ENCODE data around the gene CCM2.
"Not testable (repeated sequence)": the region's sequence is repeated elsewhere in the genome, so short reads cannot be mapped to it uniquely, and the experiment has no call there.

Gene CCM2

DNA sequence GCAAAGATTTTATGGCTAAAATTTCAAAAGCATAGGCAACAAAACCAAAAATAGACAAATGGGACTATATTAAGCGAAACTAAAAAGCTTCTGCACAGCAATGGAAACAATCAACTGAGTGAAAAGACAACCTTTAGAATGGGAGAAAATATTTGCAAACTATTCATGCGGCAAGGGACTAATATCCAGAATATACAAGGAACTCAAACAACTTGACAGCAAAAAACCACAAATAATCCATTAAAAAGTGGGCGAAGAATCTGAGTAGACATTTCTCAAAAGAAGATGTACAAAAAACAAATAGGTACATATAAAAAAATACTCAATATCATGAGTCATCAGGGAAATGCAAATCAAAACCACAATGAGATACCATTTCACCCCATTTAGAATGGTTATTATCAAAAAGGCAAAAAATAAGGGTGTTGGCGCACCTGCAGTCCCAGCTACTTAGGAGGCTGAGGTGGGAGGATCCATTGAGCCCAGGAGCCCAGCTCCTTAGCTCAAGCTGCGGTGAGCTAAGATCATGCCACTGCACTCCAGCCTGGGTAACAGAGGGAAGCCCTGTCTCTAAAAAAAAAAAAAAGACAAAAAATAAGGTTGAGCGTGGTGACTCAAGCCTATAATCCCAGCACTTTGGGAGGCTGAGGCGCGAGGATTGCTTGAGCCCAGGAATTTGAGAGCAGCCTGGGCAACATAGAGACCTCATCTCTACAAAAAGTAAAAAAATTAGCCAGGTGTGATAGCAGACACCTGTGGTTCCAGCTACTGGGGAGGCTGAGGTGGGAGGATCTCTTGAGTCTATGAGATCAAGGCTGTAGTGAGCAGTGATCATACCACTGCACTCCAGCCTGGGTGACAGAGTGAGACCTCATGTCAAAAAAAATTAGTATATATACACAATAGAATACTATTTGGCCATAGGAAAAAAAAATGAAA is 4.2 kb upstream of the CCM2 start:
- DNase-seq, result no peak

DNA sequence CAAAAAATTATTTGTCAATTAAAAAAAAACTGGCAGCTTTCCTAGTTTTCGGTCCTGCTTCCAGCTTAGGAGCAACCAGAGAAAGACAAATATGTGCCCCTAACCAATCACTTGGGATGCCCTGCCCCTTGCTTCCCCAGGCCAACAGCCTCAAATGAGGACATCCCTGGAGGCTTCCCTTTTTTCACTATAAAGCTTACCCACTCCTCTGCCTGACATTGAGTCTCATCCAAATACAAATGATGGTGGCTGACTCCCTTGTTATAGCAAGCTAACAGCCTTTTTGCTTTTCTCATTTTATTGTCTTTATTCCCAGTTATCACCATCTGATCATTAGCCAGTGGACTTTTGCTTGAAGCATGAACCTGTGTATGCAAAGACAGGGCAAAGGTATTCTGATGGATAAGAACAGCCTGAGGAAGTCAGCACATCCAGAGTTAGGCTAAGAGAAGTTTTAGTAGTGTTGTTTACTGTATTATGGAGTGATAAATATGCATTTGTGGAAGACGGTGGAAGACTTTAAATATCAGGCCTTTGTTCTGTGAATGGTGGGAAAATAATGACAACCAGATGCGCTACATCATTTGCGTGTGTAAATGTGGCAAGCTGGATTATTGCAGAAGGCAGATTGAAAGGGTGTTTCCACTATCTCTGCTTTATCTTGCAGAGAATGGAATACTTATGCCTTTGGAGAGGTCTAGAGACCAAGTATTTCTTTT is 1.7 kb upstream of the CCM2 start:
- no peak for DNase-seq

DNA sequence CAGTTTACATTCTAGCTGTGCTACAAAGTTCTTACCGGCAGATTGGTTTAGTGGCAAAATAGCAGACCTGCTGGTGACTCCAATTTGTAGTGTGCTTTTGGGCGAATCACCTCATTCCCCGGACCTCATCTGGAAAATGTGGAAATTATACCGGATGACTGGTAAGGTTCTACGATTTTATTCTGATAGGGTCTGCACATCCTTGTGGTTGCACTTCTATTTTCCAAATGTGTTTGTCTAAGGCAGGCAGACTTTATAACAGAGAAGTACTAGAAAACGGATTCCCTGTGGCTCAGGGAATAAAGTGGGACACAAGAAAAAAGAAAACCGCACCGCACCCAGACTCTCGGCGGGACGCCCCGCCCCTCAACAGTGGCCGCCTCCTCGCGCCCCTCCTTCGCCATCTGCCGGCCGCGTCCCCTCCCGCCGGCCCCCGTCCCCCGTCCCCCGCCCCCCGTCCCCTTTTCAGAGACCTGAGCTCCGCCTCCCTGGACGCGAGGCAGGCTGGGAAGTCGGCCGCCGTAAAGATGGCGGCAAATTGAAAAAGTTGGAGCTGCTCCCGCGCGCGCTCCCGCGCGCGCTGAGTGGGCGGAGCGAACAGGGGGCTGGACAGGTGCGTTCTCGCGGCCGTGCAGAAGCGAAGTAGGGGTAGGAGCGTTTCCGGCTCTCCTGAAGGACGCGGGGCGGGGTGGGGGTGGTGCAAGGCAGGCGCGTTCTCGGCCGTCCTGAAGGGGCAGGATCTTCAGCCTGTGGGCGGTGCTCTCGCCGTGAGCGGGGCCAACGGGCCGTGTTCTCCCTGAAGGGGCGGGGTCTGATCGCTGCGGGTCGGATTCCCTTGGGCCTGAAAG is 532 bp upstream of the CCM2 start:
- peak; percentile 78 to 99 (median 98) for DNase-seq

DNA sequence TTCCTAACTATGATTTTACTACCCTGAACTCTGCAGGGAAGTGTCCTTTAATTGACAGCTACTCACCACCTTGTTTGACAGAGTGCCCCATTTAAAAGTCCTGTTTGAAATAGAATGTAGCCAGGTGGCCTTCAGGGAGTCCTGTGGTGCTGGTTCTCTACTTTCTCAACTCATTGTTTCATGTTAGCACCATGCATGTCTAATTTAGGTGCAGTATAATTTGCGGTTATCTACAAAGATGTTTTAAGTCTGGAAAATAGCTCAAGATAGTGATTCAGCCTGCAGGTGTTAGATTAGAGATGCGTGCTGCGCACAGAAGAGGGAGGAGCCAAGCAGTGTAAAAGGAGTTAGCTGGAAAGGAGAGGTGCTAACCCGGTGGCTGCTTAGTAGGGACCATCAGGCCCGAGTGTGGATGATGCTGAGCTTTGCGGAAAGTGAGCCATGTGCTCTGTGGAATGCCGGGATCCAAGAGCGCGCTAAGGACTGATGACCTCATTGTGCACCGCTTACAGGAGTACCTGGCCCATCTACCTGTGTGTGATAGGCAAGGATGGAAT is 1.2 kb downstream of the CCM2 start:
- DNase-seq, result no peak

DNA sequence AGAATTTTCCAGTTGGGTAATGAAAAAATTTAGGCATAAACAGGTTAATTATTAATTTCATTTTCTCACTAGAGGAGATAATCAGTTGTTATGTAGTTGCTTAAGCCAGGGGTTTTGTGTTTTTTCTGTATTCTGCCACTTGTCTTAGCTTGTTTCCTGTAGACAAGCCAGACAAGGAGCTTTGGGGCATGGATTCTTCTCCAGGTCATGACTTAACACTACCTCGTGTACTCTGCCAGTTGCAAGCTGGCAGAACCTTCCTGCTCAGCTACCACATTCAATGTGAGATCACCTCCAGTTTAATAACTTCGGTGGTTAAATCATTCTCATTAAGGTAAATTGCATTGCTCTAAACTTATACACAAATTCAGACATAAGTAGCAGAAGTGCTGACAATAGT is 1.8 kb downstream of the CCM2 start:
- no peak for DNase-seq

DNA sequence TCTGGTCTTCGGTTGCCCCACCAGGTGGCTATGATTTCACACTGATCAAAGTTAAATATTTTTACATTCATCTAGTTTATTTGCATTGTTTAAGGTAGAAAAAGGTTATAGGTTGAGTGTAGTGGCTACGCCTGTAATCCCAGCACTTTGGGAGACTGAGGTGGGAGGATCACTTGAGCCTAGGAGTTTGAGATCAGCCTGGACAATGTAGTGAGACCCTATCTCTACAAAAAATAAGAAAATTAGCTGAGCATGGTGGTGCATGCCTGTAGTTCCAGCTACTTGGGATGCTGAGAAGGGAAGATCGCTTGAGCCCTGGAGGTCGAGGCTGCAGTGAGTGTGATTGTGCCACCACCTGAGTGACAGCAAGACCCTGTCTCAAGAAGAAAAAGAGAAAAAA is 3.8 kb downstream of the CCM2 start:
- DNase-seq, result no peak

DNA sequence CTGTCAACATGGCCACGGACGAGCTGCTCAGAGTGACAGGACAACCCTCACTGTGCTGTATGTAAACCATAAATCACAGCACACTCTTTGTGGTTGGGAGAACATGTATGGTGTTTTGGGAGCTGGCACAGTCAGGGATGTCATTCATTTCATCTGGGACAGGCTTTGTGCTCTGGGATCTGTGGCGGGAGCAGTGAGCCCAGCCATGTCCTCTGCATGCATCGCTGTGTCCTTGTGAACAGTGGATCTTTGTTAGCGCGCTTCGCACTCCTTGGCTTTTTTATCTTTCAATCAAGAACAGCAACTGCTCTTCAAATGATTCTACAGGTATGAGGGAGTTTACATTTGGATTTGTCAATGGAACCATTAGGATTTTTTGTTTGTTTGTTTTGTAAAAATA is 7.1 kb downstream of the CCM2 start:
- DNase-seq, result peak in 17 of 58 donors; percentile 5 to 71 (median 29)

DNA sequence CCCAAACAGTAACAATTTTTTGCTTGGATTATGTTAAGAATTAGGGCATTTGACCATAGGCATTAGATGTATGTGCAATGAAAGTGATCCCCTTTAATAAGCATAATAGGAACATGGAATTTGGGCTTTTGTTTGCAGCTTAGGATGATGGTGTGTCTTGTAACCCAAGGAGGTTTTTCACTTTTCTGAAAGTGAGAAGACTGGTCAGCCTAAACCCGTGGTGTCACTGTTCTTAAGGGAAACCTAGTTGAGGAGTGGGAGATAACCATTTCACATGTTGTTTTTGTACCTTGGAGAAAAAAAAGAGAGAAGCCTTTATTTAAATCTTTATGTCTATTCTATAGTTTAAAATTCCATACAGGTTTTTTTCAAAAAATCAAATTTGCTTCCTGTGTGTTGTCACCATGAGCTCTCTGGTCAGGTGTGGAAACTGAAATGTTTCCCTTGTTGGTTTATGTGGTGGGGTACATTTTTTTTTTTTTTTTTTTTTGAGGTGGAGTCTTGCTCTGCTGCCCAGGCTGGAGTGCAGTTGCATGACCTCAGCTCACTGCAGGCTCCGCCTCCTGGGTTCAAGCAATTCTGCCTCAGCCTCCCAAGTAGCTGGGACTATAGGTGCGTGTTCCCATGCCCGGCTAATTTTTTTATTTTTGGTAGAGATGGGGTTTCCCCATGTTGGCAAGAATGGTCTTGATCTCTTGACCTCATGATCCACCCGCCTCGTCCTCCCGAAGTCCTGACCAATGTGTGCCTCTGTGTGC is 7.7 kb downstream of the CCM2 start:
- no peak for DNase-seq

DNA sequence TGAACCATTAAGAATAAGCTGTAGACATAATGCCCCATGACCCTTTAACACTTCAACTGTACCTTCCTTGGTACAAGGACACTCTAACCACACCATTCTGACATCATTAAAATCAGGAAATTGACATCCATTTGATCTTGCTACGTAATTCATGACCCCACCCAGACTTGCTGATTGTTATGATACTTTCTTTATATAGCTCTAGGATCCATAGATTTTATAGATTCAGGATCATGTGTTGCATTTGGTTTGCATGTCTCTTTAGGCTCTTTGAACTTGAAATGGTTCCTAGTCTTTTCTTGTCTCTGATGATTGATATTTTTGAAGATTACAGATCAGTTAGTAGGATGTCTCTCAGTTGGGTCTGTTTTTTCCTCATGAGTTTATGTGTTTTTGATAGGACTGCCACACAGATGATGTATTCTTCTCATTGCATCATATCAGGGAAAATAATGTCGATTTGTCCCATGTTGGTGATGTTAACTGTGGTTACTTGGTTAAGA is 13.5 kb downstream of the CCM2 start:
- DNase-seq, result no peak

DNA sequence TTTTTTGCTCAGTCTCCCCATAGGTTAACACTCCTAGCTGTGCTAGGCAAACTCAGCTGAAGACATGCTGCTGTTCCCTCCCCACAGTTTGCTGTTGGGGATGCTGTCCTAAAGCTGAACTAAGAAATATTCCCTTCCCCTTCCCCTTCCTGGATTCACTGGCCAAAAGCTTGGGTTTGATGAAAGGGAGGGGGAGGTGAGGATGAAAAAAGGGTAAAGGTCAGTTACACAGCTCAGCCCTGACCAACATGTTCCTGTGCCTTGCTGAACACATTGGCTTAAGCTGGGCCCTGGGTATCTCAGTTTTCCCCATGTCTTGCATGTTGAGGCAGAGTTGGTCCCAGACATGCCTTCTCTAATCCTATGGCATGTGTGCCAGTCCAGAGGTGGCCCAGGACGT is 15.3 kb downstream of the CCM2 start:
- DNase-seq, result no peak

DNA sequence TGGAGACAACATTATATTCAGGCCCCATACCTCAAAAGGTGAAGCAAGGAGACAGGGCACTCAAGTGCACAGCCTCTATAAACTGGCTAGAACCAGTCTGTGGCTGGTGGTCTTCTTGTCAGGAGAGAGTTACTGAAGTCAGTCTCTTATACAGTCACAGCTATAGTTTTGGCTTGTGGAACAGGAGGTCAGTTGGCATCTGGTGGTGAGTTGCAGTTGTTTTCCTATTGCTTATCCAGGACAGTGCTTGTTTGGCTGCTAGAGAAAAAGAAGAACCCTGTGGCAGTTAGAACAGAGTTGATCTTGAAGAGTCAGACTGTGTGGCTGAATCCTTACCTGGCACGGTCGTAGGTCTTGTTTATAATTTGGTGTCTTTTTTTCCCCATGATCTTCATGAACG is 17.3 kb downstream of the CCM2 start:
- no peak for DNase-seq

DNA sequence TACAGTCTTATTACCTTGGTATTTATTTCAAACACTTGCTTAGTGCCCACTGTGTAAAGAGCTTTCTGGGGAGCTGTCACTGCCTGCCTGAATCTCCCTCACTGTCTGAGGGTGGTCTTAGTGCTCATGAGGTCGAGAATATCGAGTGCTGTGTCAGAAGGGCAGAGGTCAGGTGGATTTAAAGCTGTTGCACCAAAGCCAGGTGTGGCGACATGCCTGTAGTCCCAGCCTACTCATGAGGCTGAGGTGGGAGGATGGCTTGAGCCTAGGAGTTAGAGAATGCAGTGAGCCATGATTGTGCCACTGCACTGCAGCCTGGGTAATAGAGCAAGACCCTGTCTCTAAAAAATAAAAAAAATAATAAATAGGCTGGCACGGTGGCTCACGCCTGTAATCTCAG is 20.9 kb downstream of the CCM2 start:
- DNase-seq, result no peak

DNA sequence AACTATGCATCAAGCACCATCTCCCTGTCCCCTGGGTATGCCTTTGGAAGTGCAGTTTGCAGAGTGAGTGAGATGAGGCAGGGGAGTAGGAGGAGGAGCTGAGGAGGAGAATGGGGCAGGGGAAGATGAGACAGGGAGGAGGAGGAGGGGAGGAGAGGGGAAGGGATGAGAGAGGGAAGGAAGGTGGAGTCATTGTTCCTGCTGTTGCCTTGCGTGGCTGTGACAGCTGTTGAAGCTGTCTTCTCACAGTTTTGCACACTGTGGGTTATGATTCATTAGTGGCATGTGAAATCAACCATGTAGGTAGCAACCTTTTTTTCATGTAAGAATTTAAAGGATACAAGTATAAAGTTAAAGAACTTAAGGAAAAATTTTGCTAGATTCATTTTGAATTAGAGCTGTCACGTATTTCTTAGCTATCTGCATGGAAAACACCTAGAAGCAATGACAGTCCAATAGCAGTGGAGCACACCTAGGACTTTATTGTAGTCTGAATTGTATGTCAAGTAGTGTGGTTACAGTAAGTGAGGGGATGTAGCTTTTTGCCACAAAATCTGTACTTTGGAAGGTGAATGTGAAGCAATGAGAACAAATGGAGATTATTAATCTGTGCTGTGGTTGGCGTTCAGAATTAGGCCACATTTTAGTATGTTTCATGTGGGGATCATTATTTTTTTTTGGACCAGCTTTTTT is 21.7 kb downstream of the CCM2 start:
- DNase-seq, result peak in 1 of 58 donors; percentile 34

DNA sequence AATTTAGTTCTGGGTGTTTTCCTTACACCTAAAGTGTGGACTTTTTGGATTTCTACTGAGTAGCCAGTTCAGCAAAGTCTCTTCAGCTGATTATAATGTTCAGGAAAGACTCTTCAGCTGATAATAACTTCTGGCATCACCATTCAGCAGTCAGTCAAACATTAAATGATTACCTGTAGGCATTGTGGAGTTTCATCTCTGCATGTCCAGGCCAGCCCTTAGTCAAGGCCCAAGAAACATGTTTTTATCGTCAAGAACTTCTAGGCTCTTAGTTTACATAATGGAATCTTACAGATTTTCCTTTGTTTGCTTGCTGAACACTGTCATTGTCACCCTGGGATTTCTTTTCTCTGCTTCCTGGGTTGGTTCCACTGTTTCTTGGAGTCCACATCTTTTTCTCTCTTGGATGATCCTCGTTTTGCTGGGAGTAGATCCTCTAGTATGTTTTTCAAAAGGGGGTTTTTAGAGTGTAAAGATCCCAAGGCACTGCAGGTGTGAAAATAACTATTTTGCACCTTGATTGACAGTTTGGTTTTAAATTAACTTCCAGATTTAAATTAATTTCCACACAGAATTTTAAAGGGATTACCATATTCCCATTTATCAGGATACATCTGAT is 24.2 kb downstream of the CCM2 start:
- no peak for DNase-seq

DNA sequence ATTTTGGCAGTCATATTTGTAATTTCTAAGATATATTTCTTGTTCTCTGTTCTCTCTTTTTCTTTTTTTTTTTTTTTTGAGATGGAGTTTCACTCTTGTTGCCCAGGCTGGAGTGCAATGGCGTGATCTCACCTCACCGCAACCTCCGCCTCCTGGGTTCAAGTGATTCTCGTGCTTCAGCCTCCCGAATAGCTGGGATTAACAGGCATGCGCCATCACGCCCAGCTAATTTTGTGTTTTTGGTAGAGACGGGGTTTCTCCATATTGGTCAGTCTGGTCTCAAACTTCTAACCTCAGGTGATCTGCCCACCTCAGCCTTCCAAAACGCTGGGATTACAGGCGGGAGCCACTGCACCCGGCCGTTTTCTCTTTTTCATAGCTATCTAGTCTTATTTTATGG is 25.5 kb downstream of the CCM2 start:
- not testable (repeated sequence) for DNase-seq

DNA sequence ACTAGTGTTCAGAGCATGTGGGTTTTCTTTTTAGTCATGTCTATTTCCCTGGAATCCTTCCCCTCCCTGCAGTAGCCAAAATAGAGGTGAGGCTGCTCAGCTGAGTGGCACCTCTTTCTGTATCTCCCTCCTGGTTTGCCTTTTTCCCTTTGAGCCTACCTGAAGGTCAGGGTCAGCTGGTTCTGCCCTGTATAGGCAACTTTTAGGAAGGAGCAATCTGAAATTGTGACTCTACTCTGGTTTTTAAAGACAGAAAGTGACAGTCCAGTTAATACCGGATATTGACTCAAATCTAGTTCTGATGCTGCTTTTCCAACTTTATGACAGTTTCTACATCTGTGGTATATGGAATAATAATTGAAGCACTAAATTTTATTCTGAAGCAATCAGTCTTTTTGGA is 26.0 kb downstream of the CCM2 start:
- no peak for DNase-seq

DNA sequence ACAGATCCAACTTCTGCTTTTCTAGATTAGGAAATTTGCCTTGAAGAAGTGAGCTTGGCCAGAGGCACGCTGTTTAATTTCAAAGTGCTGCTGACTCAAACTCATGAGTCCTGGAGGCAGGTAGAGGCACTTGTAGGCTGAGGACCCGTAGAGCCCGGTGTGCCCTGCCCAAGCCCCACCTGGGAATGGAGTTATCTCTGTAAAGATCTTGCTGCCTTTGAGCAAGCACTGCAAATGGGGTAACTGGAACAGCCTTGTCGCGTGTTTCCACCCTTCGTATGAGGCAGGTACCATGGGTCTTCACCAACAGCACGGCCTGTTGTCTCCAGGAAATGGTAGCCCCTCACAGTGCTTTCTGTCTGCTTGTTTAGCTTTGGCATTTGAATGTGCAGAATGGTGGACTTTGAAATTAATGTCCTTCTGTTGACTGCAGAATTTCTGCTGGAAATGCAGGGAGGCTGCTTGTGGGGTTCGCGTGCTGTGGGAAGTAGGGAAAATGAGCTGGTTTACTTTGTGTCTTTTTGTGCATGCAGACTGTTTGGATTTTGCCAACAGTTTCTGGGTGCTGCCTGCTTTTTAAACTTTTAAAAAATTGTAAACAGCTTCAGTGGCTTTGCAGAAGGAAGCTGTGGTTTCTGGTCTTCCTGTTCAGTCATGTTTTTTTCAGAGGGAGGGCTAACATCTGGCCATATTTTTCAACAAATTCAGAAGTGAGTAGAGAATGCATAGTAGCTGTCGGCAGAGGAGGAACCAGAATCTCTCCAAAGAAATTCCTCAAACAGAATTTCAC is 27.2 kb downstream of the CCM2 start:
- no peak for DNase-seq

DNA sequence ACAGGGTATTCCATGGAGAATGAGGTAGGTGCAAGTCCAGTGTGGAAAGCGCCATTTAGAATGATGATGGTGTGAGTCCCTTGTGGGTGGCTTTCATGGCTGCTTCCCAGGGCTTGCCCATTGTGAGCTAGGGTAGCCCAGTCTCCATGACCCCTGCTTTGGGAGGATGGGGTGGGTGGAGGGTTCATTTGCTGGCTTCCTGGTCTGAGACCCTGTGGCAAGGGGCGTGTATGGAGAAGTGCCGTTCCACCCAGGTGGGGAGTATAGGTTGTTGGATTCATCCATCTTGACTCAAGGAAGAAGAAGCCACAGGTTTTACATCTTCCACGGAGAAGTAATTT is 27.7 kb downstream of the CCM2 start:
- no peak for DNase-seq

Data from anterior cingulate cortex (tissue), 58 donors.